GM12892 (cell line): ENCODE results near the gene RNF10.
A peak's percentile ranks its signal among the peaks of the same experiment; 100 is the strongest.
"Not testable (repeated sequence)": the region's sequence is repeated elsewhere in the genome, so short reads cannot be mapped to it uniquely, and the experiment has no call there.

ENCODE experiments used
- DNase-seq: peaks from one replicate; pipeline ENCODE4 v3.0.0; 2011; ENCODE audit not compliant: insufficient read length
- FAIRE-seq: peaks from 2 replicates; lab custom pipeline; 2011; peaks lifted over from hg19 to GRCh38; lab: Jason Lieb, UNC
- POLR2A ChIP-seq: IDR thresholded peaks from 2 replicates; pipeline ENCODE4 v1.6.1; 2011; ENCODE audit warnings: low read depth, low read length, control low read depth
- POLR2AphosphoS5 ChIP-seq: IDR thresholded peaks from 2 replicates; pipeline ENCODE4 v1.6.1; 2011; ENCODE audit warnings: low read depth, low read length, control low read depth
- TAF1 ChIP-seq: IDR thresholded peaks from 2 replicates; pipeline ENCODE4 v1.6.1; 2011; ENCODE audit warnings: low read depth, mild to moderate bottlenecking, control low read depth, low read length, borderline replicate concordance

RNF10 gene

GRCh38 chr12:120496413-120497340 is 37.5 kb upstream of the RNF10 start:
- TF ChIP-seq TAF1 (no peak), POLR2AphosphoS5 (no peak), POLR2A (no peak)
- DNase-seq (peak; percentile 50), FAIRE-seq (peak; percentile 62)

- DNase-seq, result no peak
- TF ChIP-seq POLR2A (no peak), POLR2AphosphoS5 (no peak)
- no peak for FAIRE-seq
These were observed 36.5 kb upstream of the RNF10 start for GRCh38 chr12:120497524-120498150.

DNA sequence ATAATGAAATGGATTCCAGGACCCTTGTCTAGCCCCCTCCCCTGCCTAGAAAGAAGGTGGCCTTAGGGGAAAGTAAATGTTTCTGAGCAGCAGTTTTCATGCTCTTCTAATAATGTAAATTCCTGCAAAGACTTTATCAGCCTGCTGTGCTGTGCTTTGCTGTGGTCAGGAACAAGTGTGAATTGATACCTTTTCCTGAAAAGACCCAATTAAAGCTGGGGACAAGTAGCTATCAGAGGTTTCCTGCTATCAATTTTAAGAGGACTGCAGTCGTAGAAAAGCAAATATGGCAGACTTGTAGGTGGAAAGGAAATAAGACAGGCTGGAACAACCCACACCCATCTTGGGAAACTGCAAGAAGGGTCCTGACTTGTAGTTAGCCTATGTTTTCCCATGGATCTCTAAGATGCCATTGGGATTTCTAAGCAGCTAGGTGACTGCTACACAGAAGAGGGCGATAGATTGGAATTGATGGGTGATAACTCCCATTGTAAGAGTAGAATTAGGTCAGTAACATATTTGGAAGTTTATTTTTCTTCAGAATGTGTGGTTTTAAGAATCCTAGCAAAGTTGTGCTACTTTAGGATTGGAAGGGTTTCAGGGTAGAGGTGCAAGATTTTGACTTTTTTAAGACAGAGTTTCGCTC is 35.2 kb upstream of the RNF10 start:
- no peak for DNase-seq
- no peak for FAIRE-seq
- no peak for TF ChIP-seq TAF1
- no peak for TF ChIP-seq POLR2A
- TF ChIP-seq POLR2AphosphoS5, result no peak

DNA sequence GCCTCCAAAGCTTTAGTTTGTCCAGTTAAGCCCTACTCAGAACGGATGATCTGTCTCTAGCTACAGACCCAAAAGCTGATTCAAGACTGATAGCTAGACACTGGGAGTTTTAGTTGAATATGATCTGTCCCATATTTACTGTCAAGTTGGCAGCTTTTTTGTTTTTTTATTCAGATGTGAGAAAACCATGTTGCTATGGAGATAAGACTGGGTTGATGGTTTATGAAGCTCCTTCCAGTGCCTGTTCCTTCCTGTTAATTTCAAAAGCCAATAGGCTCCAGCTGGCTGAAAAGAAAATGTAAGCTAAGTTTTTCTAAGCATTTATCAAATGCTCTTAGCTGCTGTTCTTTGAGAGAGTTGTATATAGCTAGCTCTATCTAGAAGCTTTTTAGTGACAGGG is 33.6 kb upstream of the RNF10 start:
- TF ChIP-seq TAF1 (no peak), POLR2AphosphoS5 (no peak), POLR2A (no peak)
- DNase-seq, result no peak
- FAIRE-seq, result no peak

- DNase-seq, result no peak
- no peak for FAIRE-seq
- TF ChIP-seq POLR2AphosphoS5, result no peak
- TF ChIP-seq TAF1, result no peak
- TF ChIP-seq POLR2A, result no peak
These were observed 29.6 kb upstream of the RNF10 start for GRCh38 chr12:120504587-120504986.

DNA sequence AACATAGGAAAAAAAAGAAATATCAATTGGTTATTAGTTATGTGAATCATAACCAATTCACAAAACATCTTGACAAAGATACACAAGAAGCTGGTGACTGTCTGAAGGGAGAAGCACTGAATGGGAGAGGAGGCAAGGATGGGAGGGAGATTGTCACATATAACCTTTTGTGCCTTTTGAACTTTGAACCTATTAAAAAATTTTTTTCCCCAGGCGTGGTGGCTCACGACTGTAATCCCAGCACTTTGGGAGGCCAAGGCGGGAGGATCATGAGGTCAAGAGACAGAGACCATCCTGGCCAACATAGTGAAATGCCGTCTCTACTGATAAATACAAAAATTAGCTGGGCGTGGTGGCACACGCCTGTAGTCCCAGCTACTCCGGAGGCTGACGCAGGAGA is 25.6 kb upstream of the RNF10 start:
- TF ChIP-seq POLR2AphosphoS5 (no peak), TAF1 (no peak), POLR2A (no peak)
- no peak for FAIRE-seq
- DNase-seq, result no peak

DNA sequence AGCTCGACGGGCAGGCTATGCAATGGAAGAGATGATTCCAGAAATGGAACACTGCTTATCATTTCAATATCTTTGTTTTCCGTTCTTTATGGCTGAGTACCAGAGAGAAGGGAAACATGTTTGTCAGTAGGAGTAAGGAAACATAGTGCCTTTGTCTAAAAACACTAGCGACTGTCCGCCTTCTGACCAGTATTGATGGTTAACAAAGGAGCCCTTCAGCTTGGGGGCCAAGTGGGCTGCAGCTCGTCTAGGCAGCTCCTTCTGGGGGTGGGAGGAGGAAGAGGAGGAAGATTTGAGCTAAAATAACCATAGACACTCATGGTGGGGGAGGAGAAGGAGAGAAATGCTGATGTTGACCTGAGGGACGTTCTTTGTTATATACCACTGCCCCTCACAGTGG is 20.2 kb upstream of the RNF10 start:
- DNase-seq, result no peak
- no peak for FAIRE-seq
- TF ChIP-seq TAF1 (no peak), POLR2AphosphoS5 (no peak), POLR2A (no peak)

DNA sequence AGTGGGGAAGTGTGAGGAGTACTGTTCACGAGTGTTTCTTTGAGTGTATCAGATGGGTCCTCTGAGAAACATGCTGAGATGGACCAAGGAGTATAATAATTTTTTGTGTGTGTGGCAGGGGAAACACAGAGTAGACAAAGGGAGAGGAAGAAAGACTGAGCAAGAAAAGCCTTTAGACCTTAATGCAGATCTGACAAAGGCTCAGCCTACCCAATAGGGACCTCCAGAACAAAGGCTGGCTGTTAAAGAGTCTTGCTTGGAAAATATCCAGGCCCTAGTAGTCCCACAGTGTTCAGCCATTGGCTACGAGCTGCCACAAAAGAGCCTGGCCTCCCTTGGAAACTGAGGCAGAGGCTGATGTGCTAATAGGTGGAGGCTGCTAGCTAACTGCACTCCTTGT is 18.7 kb upstream of the RNF10 start:
- FAIRE-seq (no peak), DNase-seq (no peak)
- TF ChIP-seq POLR2AphosphoS5 (no peak), TAF1 (no peak), POLR2A (no peak)

DNA sequence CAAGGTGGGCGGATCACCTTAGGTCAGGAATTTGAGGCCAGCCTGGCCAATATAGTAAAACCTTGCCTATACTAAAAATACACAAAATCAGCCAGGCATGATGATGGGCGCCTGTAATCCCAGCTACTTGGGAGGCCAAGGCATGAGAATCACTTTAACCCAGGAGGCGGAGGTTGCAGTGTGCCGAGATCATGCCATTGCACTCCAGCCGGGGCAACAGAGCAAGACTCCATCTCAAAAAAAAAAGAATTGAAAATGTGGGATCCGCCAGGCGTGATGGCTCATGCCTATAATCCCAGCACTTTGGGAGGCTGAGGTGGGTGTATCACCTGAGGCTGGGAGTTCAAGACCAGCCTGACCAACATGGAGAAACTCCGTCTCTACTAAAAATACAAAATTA is 14.8 kb upstream of the RNF10 start:
- FAIRE-seq, DNase-seq: not testable (repeated sequence)

GRCh38 chr12:120522568-120522967 is 11.6 kb upstream of the RNF10 start:
- no peak for TF ChIP-seq POLR2AphosphoS5
- no peak for TF ChIP-seq TAF1
- TF ChIP-seq POLR2A, result no peak
- DNase-seq, result no peak
- FAIRE-seq, result no peak

DNA sequence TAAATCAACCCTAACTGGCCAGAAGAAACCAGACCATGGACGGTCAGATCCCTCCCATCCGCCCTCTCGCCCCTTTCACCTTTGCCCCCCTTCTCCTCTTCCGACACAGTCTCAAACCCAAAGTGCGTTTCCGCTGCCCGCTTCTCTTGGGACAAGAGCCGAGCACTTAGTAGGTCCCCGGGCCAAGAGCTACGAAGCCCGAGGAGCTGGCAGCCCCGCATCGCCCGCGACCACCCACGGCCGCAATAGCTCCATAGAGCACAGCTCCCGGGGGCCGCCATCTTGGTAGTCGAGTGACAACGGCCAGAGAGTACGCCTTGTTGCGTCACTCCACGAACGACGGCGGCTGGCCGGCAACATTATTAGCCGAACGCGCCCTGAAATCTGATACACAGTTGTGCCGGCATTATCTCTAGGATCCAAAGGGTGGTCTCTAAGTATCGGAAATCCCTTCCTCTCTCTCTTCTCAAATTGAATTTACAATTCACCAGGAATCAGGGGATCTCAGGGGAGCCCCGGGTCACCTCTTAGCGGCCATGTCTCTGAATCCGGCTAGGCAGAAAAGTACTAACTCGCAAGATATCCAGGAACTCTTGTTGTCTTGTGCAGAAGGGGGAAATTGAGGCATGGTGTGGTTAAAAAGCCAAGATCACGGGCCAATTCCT is 5.2 kb upstream of the RNF10 start, which contains the start of gene COQ5:
Gene COQ5 (minus strand): TSS at position 298 of the 665 bp plus-strand sequence. CDS start 17 bp downstream, at position 281.
- DNase-seq (peak; percentile 58), FAIRE-seq (peak; percentile 89)
- TF ChIP-seq TAF1 (peak; percentile 94), POLR2AphosphoS5 (peak; percentile 86), POLR2A (peak; percentile 93)
